Thyroid gland (tissue), 4 donors: Measurements from ENCODE around the gene TK1. TPM values are rescaled to one million over a fixed set of nuclear protein-coding genes. Genes with fewer than 3 reads are reported as not detected.

Experiments
- DNase-seq, 2 donors: peaks; one replicate each; pipeline ENCODE4 v3.0.0-alpha.2; 2019
- H3K27ac ChIP-seq, 3 donors: fragments of 200-600 bp; sonication (generic); 1 replicate in 2 of 3; 2 replicates in 1 of 3; pipeline ENCODE4 v1.5.1; 2016 to 2019; ENCODE audit warnings: mild to moderate bottlenecking in 1 of 3, moderate library complexity in 1 of 3
- H3K27me3 ChIP-seq: fragments of 200-600 bp; sonication (generic); one replicate; pipeline ENCODE4 v1.5.1; 2019
- H3K36me3 ChIP-seq, 2 donors: fragments of 200-600 bp; sonication (generic); one replicate each; pipeline ENCODE4 v1.5.1; 2016 to 2019
- H3K4me1 ChIP-seq, 2 donors: fragments of 200-600 bp; sonication (generic); one replicate each; pipeline ENCODE4 v1.5.1; 2017 to 2019
- H3K4me3 ChIP-seq, 3 donors: fragments of 200-600 bp; sonication (generic); replicated peaks in 1 of 3; 1 replicate in 2 of 3; 2 replicates in 1 of 3; pipeline ENCODE4 v1.5.1; 2016; ENCODE audit warnings: mild to moderate bottlenecking in 1 of 3
- H3K9me3 ChIP-seq: fragments of 200-600 bp; sonication (generic); one replicate; pipeline ENCODE4 v1.5.1; 2017
- POLR2A ChIP-seq, 2 donors: fragments of 450-650 bp; IDR thresholded peaks; one replicate each; pipeline ENCODE4 v1.6.1; 2017; ENCODE audit warnings: antibody characterized with exemption in 2 of 2, mild to moderate bottlenecking in 2 of 2, moderate library complexity in 1 of 2
- WGBS, 2 donors: methylation state at CpG; one replicate each; pipeline ENCODE4 v1.1.5; 2017; 5-methylcytosine and 5-hydroxymethylcytosine counted together
- intact Hi-C: fragments of 100-400 bp; cut with DNase I; formaldehyde crosslinking; loops from one replicate; pipeline ENCODE4 v1.15.1; 2023
- total RNA-seq, 4 donors: library from RNA; depleted of rRNA; stranded (reverse); fragments of >200 nt; gene quantifications; one replicate each; pipeline ENCODE4 v1.2.3, GENCODE V29; 2016
- TF ChIP-seq, protein P1 (sequence below), 6 experiments: fragments of 200-600 bp in 3 of 6; fragments of 450-650 bp in 3 of 6; sonication (generic) in 3 of 6; IDR thresholded peaks; one replicate each; pipeline ENCODE4 v1.5.1; 2016 to 2019; ENCODE audit warnings: antibody characterized with exemption in 6 of 6, mild to moderate bottlenecking in 2 of 6, inconsistent platforms in 1 of 6, moderate library complexity in 1 of 6

TK1 gene
- total RNA-seq, 4 donors from 2014 or later: 1.1 to 2.7 (median 1.9) TPM

DNA sequence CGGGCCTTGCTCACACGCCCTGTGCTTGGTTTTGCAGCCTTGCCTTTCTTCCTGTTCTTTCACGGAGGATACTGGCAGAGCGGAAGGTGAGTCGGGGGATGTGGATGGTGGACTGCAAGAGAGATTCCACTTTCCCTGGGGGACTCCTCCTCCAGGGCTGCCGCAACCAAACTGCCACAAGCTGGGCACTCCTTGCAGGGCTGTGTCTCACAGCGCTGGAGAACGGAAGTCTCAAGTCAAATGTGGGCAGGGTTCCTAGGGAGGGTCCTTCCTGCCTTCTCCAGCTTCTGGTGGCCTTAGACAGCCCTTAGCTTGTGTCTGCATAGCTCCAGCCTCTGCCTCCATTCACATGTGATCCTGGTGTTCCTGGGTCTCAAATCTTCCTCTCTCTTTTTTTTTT, 15.8 kb upstream of the TK1 start:
- Histone ChIP-seq H3K4me1 (peaks cover 6% of the 10 kb centered on the region in 2 donors), H3K4me3 (no peak overlapping the region), H3K27me3 (no peaks in the 10 kb centered on the region), H3K27ac (no peak overlapping the region), H3K9me3 (no peaks in the 10 kb centered on the region), H3K36me3 (no peaks in the 10 kb centered on the region)
- WGBS, 2 donors: 87 to 95% methylated on average over 8 of the region's 8 CpGs
- intact Hi-C loops: no loop called here
- DNase-seq: no peak
- no peak for TF ChIP-seq POLR2A (IDR thresholded peaks at IDR 0.05)
- TF ChIP-seq, protein P1, sequence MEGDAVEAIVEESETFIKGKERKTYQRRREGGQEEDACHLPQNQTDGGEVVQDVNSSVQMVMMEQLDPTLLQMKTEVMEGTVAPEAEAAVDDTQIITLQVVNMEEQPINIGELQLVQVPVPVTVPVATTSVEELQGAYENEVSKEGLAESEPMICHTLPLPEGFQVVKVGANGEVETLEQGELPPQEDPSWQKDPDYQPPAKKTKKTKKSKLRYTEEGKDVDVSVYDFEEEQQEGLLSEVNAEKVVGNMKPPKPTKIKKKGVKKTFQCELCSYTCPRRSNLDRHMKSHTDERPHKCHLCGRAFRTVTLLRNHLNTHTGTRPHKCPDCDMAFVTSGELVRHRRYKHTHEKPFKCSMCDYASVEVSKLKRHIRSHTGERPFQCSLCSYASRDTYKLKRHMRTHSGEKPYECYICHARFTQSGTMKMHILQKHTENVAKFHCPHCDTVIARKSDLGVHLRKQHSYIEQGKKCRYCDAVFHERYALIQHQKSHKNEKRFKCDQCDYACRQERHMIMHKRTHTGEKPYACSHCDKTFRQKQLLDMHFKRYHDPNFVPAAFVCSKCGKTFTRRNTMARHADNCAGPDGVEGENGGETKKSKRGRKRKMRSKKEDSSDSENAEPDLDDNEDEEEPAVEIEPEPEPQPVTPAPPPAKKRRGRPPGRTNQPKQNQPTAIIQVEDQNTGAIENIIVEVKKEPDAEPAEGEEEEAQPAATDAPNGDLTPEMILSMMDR (IDR thresholded peaks at IDR 0.05): no peak

DNA sequence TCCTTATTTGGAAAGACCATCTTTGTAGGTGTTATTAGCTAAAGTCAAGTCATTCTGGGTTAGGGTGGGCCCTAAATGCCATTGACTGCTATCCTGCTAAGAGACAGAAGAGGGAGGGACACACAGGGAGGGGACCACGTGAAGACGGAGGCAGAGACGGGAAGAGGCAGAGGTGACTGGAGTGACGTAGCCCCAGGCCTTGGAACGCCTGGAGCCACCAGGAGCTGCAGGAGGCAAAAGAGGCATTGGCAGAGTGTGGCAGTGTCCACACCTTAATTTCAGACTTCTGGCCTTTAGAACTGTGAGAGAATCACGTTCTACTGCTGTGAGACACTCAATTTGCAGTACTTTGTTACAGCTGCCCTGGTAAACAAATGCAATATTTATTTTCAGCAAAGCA, 13.6 kb upstream of the TK1 start:
- Histone ChIP-seq H3K27me3 (no peaks in the 10 kb centered on the region), H3K4me3 (no peak overlapping the region), H3K9me3 (no peaks in the 10 kb centered on the region), H3K4me1 (peaks cover 6% of the 10 kb centered on the region in 2 donors), H3K36me3 (peaks cover 0 to 3% of the 10 kb centered on the region in 2 donors), H3K27ac (no peak overlapping the region)
- intact Hi-C loops: no loop called here
- TF ChIP-seq POLR2A (IDR thresholded peaks at IDR 0.05): no peak
- TF ChIP-seq, protein P1 (IDR thresholded peaks at IDR 0.05): no peak
- 90 to 94% methylated on average over 6 of the region's 6 CpGs for WGBS, 2 donors
- no peak for DNase-seq

DNA sequence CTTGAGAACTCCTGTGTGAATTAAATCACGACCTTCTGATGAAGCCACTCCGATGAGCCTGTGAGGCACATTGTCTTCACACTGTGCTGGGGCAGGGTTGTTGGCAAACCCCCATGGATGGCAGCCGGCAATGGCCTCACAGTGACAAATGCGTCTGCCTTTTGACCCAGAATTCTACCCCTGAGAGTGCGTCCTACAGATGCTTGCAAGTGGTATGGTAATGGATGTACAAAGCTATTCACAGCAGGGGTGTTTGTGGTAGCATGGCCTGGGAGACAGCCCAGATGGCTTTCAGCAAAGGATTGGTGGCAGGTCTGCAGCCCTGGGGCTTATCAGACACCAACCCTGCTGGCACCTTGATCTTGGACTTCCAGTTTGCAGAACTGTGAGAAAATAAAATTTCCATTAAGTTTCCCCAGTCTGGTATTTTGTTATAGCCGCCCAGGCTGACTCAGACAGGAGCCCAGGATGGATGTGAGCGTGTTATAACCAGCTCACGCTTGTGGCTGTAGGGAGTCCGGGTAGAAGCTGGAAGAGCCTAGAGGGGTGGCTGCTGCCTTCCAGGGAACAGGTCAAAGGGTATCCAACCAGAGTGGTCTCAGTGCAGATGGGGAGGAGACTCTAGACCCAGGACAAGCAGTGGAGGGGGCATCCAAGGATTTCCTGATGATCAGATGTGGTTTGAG, 10.4 kb upstream of the TK1 start:
- Histone ChIP-seq H3K36me3 (peaks cover 0 to 8% of the 10 kb centered on the region in 2 donors), H3K4me1 (peaks cover 6% of the 10 kb centered on the region in 2 donors), H3K9me3 (no peaks in the 10 kb centered on the region), H3K4me3 (no peak overlapping the region), H3K27ac (peak overlapping the region in 2 of 3 donors; percentile 89 to 94), H3K27me3 (no peaks in the 10 kb centered on the region)
- DNase-seq: no peak
- intact Hi-C loops: no loop called here
- 88 to 89% methylated on average over 9 of the region's 9 CpGs for WGBS, 2 donors
- no peak for TF ChIP-seq POLR2A (IDR thresholded peaks at IDR 0.05)
- TF ChIP-seq, protein P1 (IDR thresholded peaks at IDR 0.05): no peak

DNA sequence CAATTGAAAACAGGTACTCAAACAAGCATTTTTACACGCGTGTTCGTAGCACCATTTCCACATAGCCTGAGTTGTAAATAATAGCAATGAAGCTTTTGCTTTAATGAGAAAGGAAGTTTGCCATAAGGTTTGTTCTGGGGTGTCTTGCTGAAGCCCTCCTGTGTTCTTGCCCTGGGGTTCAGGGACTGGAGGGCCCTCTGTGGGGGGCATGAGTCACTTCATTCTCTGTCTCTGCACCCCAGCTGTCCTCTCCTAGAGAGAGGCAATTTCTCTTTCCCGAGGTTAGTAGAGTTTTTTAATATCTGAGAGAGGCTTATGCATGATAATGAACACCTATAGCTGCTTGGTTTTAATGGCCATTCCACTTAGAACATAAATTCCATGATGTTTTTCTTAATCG, 9.9 kb upstream of the TK1 start:
- WGBS, 2 donors: 87% methylated on average over 5 of the region's 5 CpGs
- peak overlapping the region in 1 of 3 donors; percentile 89 for H3K27ac ChIP-seq
- peaks cover 0 to 8% of the 10 kb centered on the region in 2 donors for H3K36me3 ChIP-seq

More for the DNA sequence above, 9.9 kb upstream of the TK1 start:
- TF ChIP-seq, protein P1 (IDR thresholded peaks at IDR 0.05): no peak
- intact Hi-C loops: no loop called here
- H3K4me1 ChIP-seq: peaks cover 6% of the 10 kb centered on the region in 2 donors
- no peaks in the 10 kb centered on the region for H3K9me3 ChIP-seq
- H3K27me3 ChIP-seq: no peaks in the 10 kb centered on the region
- H3K4me3 ChIP-seq: no peak overlapping the region
- DNase-seq: no peak
